BLaER1 (cell line): ENCODE measurements around the gene NOCT.
"Not testable (repeated sequence)": the region's sequence is repeated elsewhere in the genome, so short reads cannot be mapped to it uniquely, and the experiment has no call there.

Experiments
- H3K27ac ChIP-seq: shearing (Covaris generic); formaldehyde crosslinking; 2 replicates; pipeline ENCODE4 v1.8.1; 2022
- H3K27me3 ChIP-seq: shearing (Covaris generic); formaldehyde crosslinking; 2 replicates; pipeline ENCODE4 v1.8.1; 2022
- H3K36me3 ChIP-seq: shearing (Covaris generic); formaldehyde crosslinking; 2 replicates; pipeline ENCODE4 v1.8.1; 2022
- H3K4me1 ChIP-seq: shearing (Covaris generic); formaldehyde crosslinking; 2 replicates; pipeline ENCODE4 v1.8.1; 2022
- H3K4me2 ChIP-seq: shearing (Covaris generic); formaldehyde crosslinking; 2 replicates; pipeline ENCODE4 v1.8.1; 2022
- H3K4me3 ChIP-seq: shearing (Covaris generic); formaldehyde crosslinking; 2 replicates; pipeline ENCODE4 v1.8.1; 2022
- H3K9ac ChIP-seq: shearing (Covaris generic); formaldehyde crosslinking; 2 replicates; pipeline ENCODE4 v1.8.1; 2022
- H3K9me3 ChIP-seq: shearing (Covaris generic); formaldehyde crosslinking; 2 replicates; pipeline ENCODE4 v1.8.1; 2022
- H4K20me1 ChIP-seq: shearing (Covaris generic); formaldehyde crosslinking; 2 replicates; pipeline ENCODE4 v1.8.1; 2022
- Cebpa-rat ChIP-seq: shearing (Covaris generic); IDR thresholded peaks from 2 replicates; pipeline ENCODE4 v1.8.1; 2022

The NOCT gene

DNA sequence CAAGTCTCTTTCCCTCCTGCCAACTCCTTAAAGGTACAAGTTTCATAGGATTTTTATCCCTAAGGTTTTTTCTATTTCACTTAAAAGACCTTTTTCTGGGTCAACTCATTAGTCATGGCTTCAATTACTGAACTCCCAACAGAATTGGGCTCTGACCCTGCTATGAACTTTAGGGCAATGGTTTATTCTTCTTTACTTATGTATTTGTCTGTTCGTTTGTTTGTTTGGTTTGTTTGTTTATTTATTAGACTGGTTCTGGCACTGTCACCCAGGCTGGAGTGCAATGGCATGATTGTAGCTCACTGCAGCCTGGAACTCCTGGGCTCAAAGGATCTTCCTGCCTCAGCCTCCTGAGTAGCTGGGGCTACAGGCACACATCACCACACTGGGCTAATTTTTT is 5.9 kb upstream of the NOCT start:
- Histone ChIP-seq H3K27me3 (no peaks in the 10 kb centered on the region), H3K4me1 (peaks cover 7% of the 10 kb centered on the region), H4K20me1 (no peaks in the 10 kb centered on the region), H3K4me2 (no peak overlapping the region), H3K9ac (no peak overlapping the region), H3K4me3 (no peak overlapping the region), H3K9me3 (peaks cover 19% of the 10 kb centered on the region), H3K36me3 (no peaks in the 10 kb centered on the region), H3K27ac (no peak overlapping the region)
- no peak for TF ChIP-seq Cebpa-rat

- no peak overlapping the region for H3K4me2 ChIP-seq
- no peak overlapping the region for H3K4me3 ChIP-seq
- H3K9ac ChIP-seq, result no peak overlapping the region
- H4K20me1 ChIP-seq, result 0 out of 2 replicates have a peak, but pooled peaks cover 6% of the 10 kb centered on the region
- no peaks in the 10 kb centered on the region for H3K27me3 ChIP-seq
- no peak overlapping the region for H3K27ac ChIP-seq
- peaks cover 12% of the 10 kb centered on the region for H3K4me1 ChIP-seq
- no peak for TF ChIP-seq Cebpa-rat
- peaks cover 19% of the 10 kb centered on the region for H3K9me3 ChIP-seq
- H3K36me3 ChIP-seq, result no peaks in the 10 kb centered on the region
These were observed 4.2 kb upstream of the NOCT start for GRCh38 chr4:139011225-139011950.

- H3K27ac ChIP-seq, result peak overlapping the region; percentile 99
These were observed 961 bp upstream of the NOCT start for GRCh38 chr4:139014371-139015268.

GRCh38 chr4:139015948-139016471 is 429 bp downstream of the NOCT start:
- H3K9me3 ChIP-seq, result no peaks in the 10 kb centered on the region
- H3K27ac ChIP-seq, result peak overlapping the region; percentile 99
- H3K27me3 ChIP-seq, result no peaks in the 10 kb centered on the region
- H3K4me2 ChIP-seq, result peak overlapping the region; percentile 79
- H3K9ac ChIP-seq, result peak overlapping the region; percentile 96
- TF ChIP-seq Cebpa-rat, result no peak
- H3K4me1 ChIP-seq, result peaks cover 54% of the 10 kb centered on the region
- peaks cover 20% of the 10 kb centered on the region for H3K36me3 ChIP-seq
- H3K4me3 ChIP-seq, result peak overlapping the region; percentile 98
- H4K20me1 ChIP-seq, result peaks cover 46% of the 10 kb centered on the region

More at GRCh38 chr4:139014371-139015268, 961 bp upstream of the NOCT start:
- H4K20me1 ChIP-seq, result peaks cover 32% of the 10 kb centered on the region
- H3K4me1 ChIP-seq, result peaks cover 44% of the 10 kb centered on the region
- peak overlapping the region; percentile 98 for H3K4me3 ChIP-seq
- no peaks in the 10 kb centered on the region for H3K27me3 ChIP-seq
- TF ChIP-seq Cebpa-rat, result no peak
- H3K9ac ChIP-seq, result peak overlapping the region; percentile 96
- peak overlapping the region; percentile 79 for H3K4me2 ChIP-seq
- H3K9me3 ChIP-seq, result no peaks in the 10 kb centered on the region
- H3K36me3 ChIP-seq, result peaks cover 6% of the 10 kb centered on the region

DNA sequence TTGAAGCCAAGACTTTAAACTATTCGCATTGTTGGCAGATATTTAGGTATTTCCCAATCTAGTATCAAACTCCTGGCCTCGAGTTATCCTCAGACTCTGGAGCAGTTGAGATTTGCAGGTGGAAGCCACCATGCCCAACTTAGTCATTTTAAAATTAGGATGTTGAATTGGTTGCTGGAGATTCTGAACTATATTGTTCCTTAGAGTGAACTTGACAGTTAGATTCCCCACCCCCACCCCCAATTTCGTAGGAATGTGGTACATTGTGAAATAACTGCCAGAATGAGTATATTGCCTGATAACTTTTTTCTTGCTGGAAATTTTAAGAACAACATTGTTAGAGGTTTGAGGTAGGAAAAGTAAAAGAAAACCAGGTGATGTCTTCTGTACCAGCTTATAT is 2.3 kb downstream of the NOCT start:
- Histone ChIP-seq H3K4me2 (peak overlapping the region; percentile 79), H3K9ac (no peak overlapping the region), H3K27ac (no peak overlapping the region), H4K20me1 (peaks cover 64% of the 10 kb centered on the region), H3K4me3 (no peak overlapping the region), H3K27me3 (no peaks in the 10 kb centered on the region), H3K36me3 (peaks cover 39% of the 10 kb centered on the region), H3K9me3 (no peaks in the 10 kb centered on the region), H3K4me1 (peaks cover 54% of the 10 kb centered on the region)
- no peak for TF ChIP-seq Cebpa-rat

GRCh38 chr4:139018501-139018900 is 2.9 kb downstream of the NOCT start:
- Histone ChIP-seq H3K4me2 (peak overlapping the region; percentile 79), H3K27me3 (no peaks in the 10 kb centered on the region), H3K4me3 (no peak overlapping the region), H3K27ac (no peak overlapping the region), H3K36me3 (peaks cover 45% of the 10 kb centered on the region), H3K9me3 (no peaks in the 10 kb centered on the region), H3K4me1 (peaks cover 54% of the 10 kb centered on the region), H3K9ac (no peak overlapping the region), H4K20me1 (peaks cover 71% of the 10 kb centered on the region)
- no peak for TF ChIP-seq Cebpa-rat

DNA sequence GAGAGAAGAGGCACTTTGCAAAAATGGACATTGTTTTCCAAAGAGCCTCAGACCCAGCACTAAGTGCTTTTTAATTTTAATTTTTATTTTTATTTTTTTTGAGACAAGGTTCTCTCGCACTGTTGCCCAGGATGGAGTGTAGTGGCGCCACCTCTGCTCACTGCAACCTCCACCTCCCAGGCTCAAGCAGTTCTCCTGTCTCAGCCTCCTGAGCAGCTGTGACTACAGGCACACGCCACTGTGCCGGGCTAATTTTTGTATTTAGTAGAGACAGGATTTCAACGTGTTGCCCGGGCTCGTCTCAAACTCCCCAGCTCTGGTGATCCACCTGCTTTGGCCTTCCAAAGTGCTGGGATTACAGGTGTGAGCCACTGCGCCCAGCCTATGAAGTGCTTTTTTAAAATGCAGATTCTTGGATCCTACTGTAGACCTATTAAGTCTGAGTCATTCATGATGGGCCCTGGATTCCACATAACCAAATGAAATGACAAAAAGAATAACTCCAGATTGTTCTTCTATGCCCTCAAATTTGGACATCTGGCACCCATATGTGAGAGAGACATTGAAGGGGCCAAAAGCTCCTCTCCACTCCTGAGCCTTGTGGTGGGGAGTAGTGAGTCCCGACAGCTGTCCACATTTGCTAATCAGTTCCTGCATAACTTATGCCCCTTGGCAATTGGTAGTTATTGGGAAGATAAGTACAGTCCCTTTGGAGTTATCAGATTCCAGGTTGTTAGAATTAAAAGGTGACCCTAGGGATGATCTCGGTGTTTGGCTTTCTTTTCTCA is 3.6 kb downstream of the NOCT start:
- no peak for TF ChIP-seq Cebpa-rat
- H4K20me1 ChIP-seq, result peaks cover 77% of the 10 kb centered on the region
- H3K27me3 ChIP-seq, result no peaks in the 10 kb centered on the region
- peak overlapping the region; percentile 79 for H3K4me2 ChIP-seq
- no peak overlapping the region for H3K4me3 ChIP-seq
- H3K4me1 ChIP-seq, result peaks cover 52% of the 10 kb centered on the region
- H3K27ac ChIP-seq, result no peak overlapping the region
- no peaks in the 10 kb centered on the region for H3K9me3 ChIP-seq
- H3K9ac ChIP-seq, result no peak overlapping the region
- peaks cover 50% of the 10 kb centered on the region for H3K36me3 ChIP-seq

- peaks cover 58% of the 10 kb centered on the region for H3K36me3 ChIP-seq
- no peak overlapping the region for H3K4me3 ChIP-seq
- no peak overlapping the region for H3K27ac ChIP-seq
These were observed 4.8 kb downstream of the NOCT start for GRCh38 chr4:139020384-139020783.

DNA sequence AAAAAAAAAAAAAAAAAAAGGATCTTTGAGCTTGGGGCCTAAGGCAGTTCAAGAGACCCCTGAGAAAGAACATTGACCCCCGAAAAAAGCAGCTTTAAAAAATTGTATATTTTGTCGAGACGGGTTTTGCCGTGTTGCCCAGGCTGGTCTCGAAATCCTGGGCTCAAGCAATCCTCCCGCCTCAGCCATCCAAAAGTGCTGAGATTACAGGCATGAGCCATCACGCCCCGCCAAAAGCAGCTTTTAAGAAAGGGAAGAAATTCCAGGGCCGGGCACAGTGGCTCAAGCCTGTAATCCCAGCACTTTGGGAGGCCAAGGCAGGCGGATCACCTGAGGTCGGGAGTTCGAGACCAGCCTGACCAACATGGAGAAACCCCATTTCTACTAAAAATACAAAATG is 5.5 kb downstream of the NOCT start:
- Histone ChIP-seq H3K36me3 (peaks cover 58% of the 10 kb centered on the region), H3K4me1 (peaks cover 51% of the 10 kb centered on the region), H4K20me1 (peaks cover 93% of the 10 kb centered on the region)
- H3K4me2 ChIP-seq, H3K27ac ChIP-seq, H3K9me3 ChIP-seq, H3K4me3 ChIP-seq, H3K27me3 ChIP-seq, H3K9ac ChIP-seq: not testable (repeated sequence)

More at GRCh38 chr4:139020384-139020783, 4.8 kb downstream of the NOCT start:
- H3K4me1 ChIP-seq, result peaks cover 47% of the 10 kb centered on the region
- no peaks in the 10 kb centered on the region for H3K9me3 ChIP-seq
- H3K4me2 ChIP-seq, result no peak overlapping the region
- TF ChIP-seq Cebpa-rat, result no peak
- H4K20me1 ChIP-seq, result peaks cover 89% of the 10 kb centered on the region
- no peak overlapping the region for H3K9ac ChIP-seq
- H3K27me3 ChIP-seq, result no peaks in the 10 kb centered on the region
